HL-60/S4 treated with retinoic acid at 250 ng/mL for 4 days and 3 days (cell line): Measurements from ENCODE around the gene MCTP2.

Source experiments
- in situ Hi-C: fragments of 300-500 bp; cut with MboI; formaldehyde crosslinking; loops from 2 replicates; pipeline ENCODE4 v1.7.0; 2022; ENCODE audit warnings: low sequenced_read_pairs

The MCTP2 gene

DNA sequence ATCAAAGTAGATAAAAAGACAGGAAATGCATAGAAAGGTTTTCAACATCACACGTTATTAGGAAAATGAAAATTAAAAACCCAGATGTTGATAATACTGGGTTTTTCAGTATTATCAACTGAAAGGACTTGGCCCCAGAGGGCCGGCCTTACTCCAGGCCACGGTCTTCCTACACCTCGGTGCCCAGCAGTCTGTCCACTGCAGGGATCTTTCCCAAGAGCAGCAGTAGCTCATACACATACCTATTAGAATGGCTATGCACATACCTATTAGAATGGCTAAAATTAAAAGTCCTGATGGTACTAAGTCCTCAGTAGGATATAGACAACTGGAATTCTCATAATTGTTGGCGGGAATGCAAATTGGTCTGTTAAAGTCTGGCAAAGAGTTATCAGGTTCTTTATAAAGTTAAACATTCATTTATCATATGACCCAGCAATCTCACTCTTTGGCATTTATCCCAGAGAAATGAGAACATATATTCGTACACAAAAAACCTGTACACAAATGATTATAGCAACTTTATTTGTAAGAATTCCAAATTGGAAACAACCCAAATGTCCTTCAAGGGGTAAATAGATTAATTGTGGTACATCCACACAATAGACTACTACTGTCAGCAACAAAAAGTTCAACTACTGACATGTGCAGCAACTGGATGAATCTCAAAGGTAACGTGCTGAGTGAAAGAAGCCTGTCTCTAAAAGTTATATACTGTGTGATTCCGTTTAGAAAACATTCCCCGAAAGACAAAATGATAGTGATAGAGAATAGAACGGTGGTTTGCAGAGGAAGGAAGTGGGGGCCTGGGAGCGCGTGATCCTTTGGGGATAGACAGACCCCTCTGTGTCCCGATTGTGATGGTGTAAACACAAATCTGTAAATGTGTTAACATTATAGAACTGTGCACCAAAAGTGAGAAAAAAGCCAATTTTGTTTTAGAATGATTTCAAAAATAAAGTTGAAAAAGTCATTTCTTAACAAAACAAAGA lies 62.3 kb downstream of the MCTP2 start:
- in situ Hi-C loops = no loop called here

DNA sequence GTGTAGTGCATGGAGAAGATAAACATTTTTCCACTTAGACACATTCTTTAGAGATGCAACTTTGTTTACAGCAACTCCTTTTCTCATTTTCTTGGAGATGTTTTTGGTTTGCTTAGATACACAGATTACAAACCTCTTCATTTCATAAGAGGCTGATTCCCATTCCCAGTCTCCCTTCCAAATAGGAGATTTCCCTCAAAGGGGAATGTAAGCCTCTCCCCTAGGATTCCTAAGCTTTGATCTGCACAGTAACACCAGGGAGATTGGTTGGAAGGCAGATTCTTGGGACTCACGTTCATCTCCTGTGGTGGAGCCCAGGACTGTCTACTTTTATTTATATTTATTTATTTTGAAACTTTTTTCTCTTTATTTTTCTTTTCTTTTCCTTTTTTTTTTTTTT lies 63.2 kb downstream of the MCTP2 start:
- in situ Hi-C loops = no loop called here

DNA sequence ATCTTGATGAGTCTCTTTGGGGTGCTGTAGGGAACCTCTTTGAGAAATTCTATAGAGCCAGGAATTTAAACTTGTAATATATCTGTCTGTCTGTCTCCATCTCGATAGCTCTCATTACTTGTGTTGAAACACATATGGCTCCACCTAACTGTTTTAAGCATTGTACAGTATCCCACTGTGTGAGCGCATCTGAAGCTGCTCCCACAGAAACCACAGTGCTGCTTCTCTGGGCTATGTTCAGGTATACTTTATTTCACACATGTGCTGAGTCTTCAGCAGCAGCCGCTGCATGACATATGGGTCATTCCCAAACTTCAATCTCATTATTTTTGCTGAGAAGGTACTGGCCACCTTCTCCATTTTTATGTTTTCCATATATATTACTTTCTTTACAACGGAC lies 63.9 kb downstream of the MCTP2 start:
- in situ Hi-C loops = no loop called here

DNA sequence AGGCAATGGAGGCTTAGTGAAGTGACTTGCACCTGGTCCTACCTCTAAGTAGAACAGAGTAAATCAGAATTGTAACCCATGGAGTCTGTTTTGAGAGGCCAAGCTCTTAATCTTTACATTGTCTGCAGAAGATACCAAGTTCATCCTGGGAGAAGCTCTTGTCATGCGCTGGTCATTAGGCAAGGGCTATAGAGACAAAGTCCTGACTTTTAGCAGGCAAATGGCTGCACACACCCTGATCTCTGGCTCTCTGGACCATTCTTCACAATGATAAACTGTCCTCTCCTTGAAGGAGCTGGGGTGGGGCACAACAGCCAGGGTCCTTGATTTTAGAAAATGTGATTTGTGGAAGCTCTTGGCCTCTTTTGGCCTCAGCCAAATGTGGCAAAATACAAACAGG lies 65.4 kb downstream of the MCTP2 start:
- in situ Hi-C loops = no loop called here

DNA sequence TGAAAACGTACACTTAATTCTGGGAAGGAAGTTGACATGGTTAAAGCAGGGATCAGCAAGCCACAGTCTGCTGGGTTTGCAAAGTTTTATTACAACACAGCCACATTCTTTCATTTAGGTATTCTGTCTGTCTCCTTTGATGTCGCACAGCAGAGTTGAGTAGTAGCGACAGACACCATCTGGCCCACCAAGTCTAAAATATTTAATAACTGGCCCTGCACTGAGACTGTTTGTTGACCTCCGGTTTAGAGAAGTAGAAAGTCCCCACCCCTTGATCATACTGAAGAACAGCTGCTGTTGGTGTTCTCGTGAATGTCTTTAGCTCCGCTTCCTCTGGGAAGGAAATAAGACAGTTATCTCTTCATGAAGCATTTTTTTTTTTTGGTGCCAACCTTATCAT lies 66.2 kb downstream of the MCTP2 start:
- in situ Hi-C loops = no loop called here

DNA sequence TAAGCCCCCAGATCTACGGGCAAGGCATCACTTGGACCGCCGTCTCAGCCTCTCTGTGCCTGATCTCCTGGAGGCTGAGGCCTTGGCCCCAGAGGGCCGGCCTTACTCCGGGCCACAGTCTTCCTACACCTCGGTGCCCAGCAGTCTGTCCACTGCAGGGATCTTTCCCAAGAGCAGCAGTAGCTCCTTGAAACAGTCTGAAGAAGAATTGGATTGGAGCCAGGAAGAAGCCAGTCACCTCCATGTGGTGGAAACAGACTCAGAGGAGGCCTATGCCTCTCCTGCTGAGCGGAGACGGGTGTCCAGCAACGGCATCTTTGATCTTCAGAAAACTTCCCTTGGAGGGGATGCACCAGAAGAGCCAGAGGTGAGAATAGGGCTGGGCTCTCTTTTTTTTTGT lies 67.0 kb downstream of the MCTP2 start:
- in situ Hi-C loops = no loop called here

DNA sequence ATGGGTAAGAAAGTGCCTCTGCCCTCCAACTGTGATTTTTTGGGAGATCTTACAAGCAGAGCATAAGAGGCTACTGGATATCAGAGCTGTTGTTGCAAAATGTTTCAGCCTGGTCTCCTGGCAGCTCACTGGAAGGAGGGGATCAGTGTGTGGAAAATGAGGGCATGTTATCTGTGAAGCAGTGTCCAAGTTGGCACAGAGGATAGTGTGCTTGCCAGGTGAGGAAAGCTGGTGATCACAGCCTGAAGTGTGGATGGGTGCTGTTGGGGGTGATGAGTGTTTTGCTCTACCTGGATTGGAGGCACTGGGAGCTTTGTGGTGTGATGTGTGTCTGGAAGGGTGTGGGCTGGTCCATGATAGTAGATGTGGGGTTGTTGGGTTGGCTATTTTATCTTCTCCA lies 69.3 kb downstream of the MCTP2 start:
- in situ Hi-C loops = no loop called here

DNA sequence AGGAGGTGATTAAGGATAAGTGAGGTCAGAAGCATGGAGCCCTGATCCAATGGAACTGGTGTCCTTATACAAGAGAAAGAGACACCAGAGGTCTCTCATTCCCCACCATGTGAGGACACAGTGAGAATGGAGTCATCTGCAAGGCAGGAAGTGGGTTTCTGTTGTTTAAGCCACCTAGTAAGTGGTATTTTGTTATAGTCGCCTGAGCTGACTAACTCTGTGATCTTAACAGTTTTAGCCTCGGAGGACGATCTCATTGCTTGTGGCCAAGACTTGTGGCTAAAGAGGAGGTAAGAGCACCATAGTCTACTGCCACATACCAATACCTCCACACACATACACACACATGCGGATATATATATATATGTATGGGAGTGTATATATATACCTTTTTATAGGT lies 73.8 kb downstream of the MCTP2 start:
- in situ Hi-C loops = no loop called here

DNA sequence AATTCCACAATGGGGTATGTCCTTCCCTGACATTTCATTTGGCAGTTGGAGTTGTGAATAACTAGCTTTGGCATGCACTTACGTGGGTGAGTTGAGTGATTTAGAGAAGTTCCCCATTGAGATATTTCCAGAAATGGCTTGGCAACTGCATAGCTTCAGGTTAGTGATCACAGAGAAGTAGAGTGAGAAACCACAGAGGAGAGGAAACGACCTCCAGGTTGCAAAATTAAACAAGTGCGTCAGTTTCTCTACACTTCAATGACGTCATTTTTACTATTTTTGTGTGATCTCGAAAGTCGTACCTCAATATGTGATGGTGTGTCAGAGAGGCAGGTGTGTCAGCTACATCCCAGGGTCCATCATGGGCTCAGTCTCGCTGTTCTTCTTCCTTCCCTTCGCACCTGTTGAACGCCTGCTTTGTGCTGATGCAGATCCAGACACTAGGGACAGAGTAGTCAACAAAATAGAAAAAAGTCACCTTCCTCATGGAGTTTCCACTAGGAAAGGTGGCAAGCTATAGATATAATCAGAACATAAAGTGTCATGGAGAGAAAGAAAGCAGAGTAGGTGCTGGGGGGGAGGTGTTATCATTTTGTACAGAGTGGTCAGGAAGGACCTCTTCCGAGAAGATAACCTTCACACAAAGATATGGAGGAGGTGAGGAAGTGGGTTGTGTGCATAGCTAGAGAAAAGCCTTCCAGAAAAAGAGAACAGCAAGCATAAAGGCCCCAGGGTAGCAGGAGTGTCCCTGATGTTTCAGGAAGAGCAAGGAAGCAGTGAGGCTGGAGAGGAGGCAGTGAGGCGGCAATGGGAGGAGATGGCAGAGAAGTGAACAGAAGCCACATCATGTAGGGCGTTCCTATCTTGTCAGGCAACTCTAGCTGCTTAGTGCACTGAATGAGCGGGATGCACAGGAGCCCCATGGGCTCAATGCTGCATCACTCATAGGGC lies 75.6 kb downstream of the MCTP2 start:
- in situ Hi-C loops = no loop called here

DNA sequence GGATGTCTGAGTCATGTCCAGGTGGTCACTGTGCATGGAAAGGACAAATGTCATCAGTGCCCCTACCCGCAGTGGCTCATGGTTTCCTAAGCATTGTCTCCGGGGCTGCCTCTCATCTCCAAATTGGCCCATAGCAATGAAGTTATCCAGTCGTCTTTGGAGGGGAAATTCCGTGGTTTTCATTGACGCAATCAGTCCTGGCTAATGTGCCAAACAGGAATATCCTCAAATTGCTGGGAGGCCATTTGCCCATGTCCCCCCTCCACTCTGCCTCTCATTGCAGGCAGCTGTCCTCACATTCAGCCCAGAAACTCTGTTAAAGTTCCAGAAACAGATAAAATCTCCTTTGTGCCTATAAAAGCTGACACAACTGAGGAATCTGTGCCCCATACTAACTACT lies 81.6 kb downstream of the MCTP2 start:
- in situ Hi-C loops = no loop called here

DNA sequence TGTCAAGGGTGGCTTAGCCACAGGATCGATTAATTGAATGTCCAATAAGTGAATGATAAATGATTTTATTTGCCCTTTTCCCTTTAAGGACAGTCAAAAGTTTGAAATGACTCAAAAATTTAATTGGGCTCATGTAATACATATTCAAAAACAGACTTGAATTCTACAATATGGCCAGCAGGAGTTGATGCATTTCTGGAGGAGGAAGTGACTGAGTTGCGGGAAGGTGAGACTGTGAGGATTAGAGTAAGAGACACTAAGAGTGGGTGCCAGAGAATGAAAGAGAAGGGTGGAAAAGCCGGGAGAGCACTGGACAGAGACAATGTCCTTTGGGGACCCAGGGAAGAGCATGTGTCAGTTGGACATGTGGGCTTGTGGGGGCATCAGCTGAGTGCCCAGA lies 83.3 kb downstream of the MCTP2 start:
- in situ Hi-C loops = no loop called here

DNA sequence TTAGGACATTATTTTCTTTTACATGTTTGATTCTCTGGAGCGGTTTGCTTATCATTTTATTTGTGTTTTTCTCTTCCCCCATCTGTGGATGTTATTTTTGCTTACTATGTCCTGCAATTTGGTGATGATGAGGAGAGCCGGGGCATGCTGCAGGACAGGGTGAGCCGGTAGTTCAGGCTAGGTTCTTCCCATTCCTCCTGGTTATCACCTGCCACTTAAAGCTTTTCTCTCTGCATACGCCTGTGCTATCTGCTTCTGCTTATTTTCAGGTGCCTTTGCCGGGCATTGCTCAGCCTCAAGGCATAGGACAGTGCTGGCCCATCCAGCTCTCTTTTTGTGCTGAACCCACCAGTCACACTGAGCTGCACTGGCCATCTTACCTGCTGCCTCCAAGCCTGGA lies 85.8 kb downstream of the MCTP2 start:
- in situ Hi-C loops = no loop called here

DNA sequence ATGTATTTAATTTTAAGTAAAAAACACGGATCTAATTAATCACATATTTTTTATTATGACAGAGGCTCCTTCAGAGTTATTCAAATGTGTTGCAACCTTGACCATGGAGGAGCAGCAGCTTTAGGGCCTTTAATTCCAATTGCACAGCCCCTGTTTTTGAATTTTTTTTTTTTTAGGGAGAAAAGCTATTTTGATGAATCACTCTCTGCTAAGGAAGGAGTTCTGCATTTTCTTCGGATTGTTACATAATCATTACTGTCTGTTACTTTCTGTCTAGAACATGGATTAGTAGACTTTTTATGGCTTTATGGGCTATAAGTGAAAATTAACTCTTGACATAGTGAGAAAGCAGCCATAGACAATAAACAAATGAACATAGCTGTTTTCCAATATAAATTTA lies 90.8 kb downstream of the MCTP2 start:
- in situ Hi-C loops = loop anchor here (10.0 kb wide), 1 partner anchor 157 kb away; no protein-coding TSS in a partner anchor

DNA sequence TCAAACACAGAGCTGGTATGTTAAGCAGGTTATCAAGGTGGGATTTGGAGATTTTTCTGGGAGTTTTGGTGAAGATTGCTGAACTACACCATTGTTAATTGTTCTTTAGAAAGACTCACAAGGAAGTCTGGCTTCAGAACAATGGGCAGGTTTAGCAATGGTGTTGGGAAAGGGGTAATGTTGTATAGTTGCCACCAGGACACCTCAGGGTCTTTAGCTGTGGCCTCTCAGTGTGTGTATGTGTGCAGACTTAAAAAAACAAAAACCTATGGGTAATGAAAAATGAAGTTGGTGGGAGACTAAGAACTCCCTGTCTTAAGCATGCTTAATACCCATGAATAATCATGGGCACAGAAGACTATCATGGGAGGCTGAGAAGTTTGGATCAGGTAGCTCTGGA lies 91.7 kb downstream of the MCTP2 start:
- in situ Hi-C loops = loop anchor here (10.0 kb wide), 1 partner anchor 158 kb away; no protein-coding TSS in a partner anchor

DNA sequence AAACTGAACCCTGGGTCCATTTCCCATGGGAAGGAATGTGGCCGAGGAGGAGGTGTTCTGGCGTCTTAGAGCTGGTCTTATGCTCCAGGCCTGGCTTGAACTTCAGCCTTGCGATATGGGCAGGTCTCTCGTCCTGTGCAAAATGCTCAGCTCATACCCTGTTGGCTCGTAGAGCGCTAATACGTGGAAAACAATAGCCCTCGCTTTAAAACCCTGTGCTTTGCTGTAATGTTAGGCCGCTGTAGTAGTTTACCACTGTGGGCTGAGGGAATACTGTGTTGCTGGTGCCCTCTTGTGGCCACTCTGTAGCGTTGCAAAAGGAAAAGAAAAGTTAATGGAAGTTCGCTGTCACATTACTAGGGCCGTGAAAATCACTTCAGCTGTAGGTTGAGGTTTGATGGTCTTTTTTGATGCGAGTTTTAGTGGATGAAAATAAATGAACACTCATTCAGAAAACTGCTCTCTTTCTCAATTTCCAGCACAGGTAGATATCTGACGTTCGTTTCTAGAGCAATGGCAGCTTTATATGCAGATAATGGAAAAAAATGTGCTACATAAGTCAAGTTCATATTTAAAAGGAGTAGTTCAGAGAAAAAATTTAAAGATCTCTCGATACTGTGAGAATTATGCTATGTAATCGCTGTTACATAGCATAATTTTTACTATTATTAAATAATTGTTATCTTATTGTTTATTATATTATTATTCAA lies 92.9 kb downstream of the MCTP2 start:
- in situ Hi-C loops = loop anchor here (10.0 kb wide), 1 partner anchor 159 kb away; no protein-coding TSS in a partner anchor

DNA sequence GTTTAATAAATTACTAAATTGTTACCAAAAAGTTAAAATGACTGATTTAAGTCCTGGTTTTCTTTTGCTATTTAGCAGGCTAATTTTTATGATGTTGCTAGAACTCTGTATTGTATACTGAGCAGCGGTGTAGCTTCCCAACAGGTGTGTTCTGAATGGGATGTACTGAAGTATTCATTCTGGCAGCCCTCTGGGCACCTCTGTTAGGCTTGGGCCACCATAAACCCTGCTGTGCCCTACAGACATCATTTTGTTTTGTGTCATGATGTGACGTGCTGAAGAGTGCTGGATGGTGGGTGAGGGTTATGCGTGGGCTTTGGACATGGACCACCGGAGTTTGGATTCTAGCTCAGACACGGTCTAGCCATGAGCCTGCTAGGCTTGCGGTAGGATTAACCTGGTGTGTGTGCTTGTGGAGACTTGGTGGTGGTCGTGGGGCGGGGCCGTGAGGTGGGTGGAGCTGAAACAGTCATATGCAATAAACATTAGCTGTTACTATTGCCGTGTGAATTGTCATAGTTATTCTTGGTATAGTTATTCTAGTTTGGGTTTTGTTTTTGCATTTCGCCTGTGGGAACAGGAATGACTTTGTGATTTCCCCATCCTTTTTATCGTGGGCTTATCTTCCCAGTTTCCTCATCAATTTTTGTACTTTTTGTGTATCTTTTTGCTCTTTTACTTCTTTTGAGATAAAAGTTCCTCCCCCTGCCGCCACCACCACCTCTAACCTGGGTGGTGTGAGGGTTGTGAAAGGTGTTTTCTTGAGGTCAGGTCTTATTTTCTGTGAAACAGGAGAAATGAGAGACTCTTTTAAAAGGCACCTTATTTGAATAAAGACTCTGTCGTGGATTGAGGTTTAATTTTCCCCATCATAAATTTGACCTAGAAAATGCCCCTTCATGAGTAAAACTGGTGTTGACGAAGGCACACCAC lies 93.7 kb downstream of the MCTP2 start:
- in situ Hi-C loops = loop anchor here (10.0 kb wide), 1 partner anchor 160 kb away; no protein-coding TSS in a partner anchor

DNA sequence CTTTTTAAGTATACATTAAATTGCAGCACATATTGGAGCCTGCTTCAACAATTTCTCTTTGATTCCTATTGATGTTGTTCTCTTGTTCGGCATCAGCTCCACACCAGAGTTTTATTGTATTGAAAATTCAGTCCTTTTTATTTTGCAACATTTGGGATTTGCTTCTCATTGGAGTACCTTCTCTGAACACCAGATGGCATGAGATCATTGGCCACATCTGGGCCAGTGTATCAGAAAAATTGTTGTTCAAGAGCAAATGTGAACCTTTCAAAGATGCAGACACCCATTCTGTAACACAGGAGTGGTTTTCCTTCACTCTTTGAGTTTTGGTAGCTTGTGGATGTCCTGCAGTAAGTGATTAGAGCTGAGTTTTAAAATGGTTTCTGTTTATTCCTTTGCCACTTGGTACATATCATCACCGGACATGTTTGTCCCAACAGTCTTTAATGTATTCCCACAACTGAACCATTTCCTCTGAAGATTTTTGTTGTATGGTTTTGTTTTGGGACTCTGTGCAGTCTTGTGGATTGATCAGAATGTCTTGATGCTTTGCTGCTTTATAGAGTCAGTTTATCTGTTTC lies 96.1 kb downstream of the MCTP2 start:
- in situ Hi-C loops = loop anchor here (10.0 kb wide), 1 partner anchor 163 kb away; no protein-coding TSS in a partner anchor

DNA sequence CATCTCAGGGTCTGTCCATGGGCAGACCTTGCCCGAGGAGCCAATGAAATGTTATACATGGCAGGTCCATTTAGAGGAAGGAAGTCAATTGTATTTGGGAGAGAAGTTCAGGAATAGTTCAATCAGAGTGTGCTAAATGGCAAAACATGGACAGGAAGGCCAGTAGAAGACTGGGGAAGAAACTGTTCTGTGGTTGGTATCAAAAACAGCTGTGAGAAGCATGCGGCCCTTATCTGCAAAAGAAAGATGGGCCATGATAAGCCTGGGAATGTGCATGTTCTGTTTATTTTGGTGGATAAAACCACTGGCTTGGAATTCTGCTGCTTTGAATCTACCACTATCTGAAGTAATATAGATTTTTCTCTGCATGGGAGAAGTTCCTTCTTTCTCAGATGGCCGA lies 100.4 kb downstream of the MCTP2 start:
- in situ Hi-C loops = no loop called here

DNA sequence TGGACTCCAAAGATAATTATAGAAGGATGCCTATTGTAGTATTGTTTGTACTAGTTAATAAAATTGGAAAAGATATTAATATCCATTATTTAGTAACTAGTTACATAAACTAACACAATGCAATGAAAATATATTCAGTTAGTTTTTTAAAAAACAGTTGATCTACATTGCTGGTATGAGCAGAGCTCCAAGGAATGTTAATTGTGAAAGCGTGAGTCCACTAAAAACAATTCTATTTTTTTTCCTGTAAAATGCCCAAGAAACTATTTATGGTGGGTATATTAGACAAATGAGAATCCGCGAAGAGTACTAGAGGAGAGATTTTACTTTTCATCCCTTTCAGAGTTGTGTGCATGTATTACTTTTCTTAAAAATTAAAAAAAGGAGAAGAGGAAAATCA lies 104.3 kb downstream of the MCTP2 start:
- in situ Hi-C loops = no loop called here
